ENCODE measurements around the gene PMEPA1. TPM values are rescaled to one million over a fixed set of nuclear protein-coding genes. Genes with fewer than 3 reads are reported as not detected.

PMEPA1 gene
- total and polyA plus RNA-seq, 7 donors: 3.6 to 23.3 (median 6.5) TPM

GRCh38 chr20:57746832-57747404, 37.1 kb upstream of the PMEPA1 start:
- H3K27ac ChIP-seq: peak overlapping the region in 2 of 4 donors; percentile 0 to 90
- no peaks in the 10 kb centered on the region for H3K36me3 ChIP-seq
- H3K4me1 ChIP-seq: peaks cover 0 to 34% (median 27%) of the 10 kb centered on the region in 4 donors
- no peak for TF ChIP-seq POLR2A (IDR thresholded peaks at IDR 0.05)
- no peak for TF ChIP-seq POLR2AphosphoS5 (IDR thresholded peaks at IDR 0.05)
- TF ChIP-seq EP300 (IDR thresholded peaks at IDR 0.05): no peak
- no peak for TF ChIP-seq CTCF (IDR thresholded peaks at IDR 0.05)
- H3K27me3 ChIP-seq: no peaks in the 10 kb centered on the region
- intact Hi-C loops (cut with DNase I): loop anchor here (10.0 kb wide), 1 partner anchor 62 kb away; no protein-coding TSS in a partner anchor
- WGBS, 2 donors: 70 to 79% methylated on average over 7 of the region's 7 CpGs
- no peak overlapping the region for H3K4me3 ChIP-seq
- H3K9me3 ChIP-seq: no peaks in the 10 kb centered on the region
- DNase-seq: peak; percentile 48

GRCh38 chr20:57746201-57746600, 36.4 kb upstream of the PMEPA1 start:
- H3K4me3 ChIP-seq: no peak overlapping the region
- TF ChIP-seq EP300 (IDR thresholded peaks at IDR 0.05) (no peak), CTCF (IDR thresholded peaks at IDR 0.05) (no peak), POLR2AphosphoS5 (IDR thresholded peaks at IDR 0.05) (no peak), POLR2A (IDR thresholded peaks at IDR 0.05) (no peak)
- peaks cover 0 to 34% (median 27%) of the 10 kb centered on the region in 4 donors for H3K4me1 ChIP-seq
- 90 to 94% methylated on average over 13 of the region's 13 CpGs for WGBS, 2 donors
- H3K36me3 ChIP-seq: no peaks in the 10 kb centered on the region
- no peaks in the 10 kb centered on the region for H3K27me3 ChIP-seq
- intact Hi-C loops (cut with DNase I): loop anchor here (10.0 kb wide), 1 partner anchor 61 kb away; no protein-coding TSS in a partner anchor
- H3K9me3 ChIP-seq: no peaks in the 10 kb centered on the region
- DNase-seq: peak; percentile 48
- H3K27ac ChIP-seq: peak overlapping the region in 2 of 4 donors; percentile 0 to 90

GRCh38 chr20:57744206-57744605, 34.4 kb upstream of the PMEPA1 start:
- Histone ChIP-seq H3K27ac (no peak overlapping the region), H3K4me3 (no peak overlapping the region), H3K36me3 (no peaks in the 10 kb centered on the region), H3K4me1 (peaks cover 0 to 25% (median 20%) of the 10 kb centered on the region in 4 donors), H3K27me3 (no peaks in the 10 kb centered on the region), H3K9me3 (no peaks in the 10 kb centered on the region)
- WGBS, 2 donors: 63 to 79% methylated on average over 6 of the region's 6 CpGs
- TF ChIP-seq CTCF (IDR thresholded peaks at IDR 0.05): no peak
- TF ChIP-seq POLR2A (IDR thresholded peaks at IDR 0.05): no peak
- no peak for TF ChIP-seq POLR2AphosphoS5 (IDR thresholded peaks at IDR 0.05)
- no peak for DNase-seq
- intact Hi-C loops (cut with DNase I): loop anchor here (10.0 kb wide), 1 partner anchor 59 kb away; no protein-coding TSS in a partner anchor

- TF ChIP-seq CTCF (IDR thresholded peaks at IDR 0.05): no peak
- no peak for TF ChIP-seq POLR2AphosphoS5 (IDR thresholded peaks at IDR 0.05)
- no peak for TF ChIP-seq POLR2A (IDR thresholded peaks at IDR 0.05)
- TF ChIP-seq EP300 (IDR thresholded peaks at IDR 0.05): no peak
- no peaks in the 10 kb centered on the region for H3K36me3 ChIP-seq
- no peak overlapping the region for H3K27ac ChIP-seq
- H3K4me3 ChIP-seq: no peak overlapping the region
- 32 to 67% methylated on average over 10 of the region's 10 CpGs for WGBS, 2 donors
- no peaks in the 10 kb centered on the region for H3K9me3 ChIP-seq
- no peaks in the 10 kb centered on the region for H3K27me3 ChIP-seq
- peaks cover 0 to 18% (median 13%) of the 10 kb centered on the region in 4 donors for H3K4me1 ChIP-seq
- DNase-seq: peak; percentile 41
- intact Hi-C loops (cut with DNase I): loop anchor here (10.0 kb wide), 1 partner anchor 59 kb away; no protein-coding TSS in a partner anchor
Observed at GRCh38 chr20:57743450-57744095, 33.8 kb upstream of the PMEPA1 start.
